GM19463 (cell line): Measurements from ENCODE around the gene KRTAP6-2.

Experiments
- ATAC-seq: cut with Tn5 transposase; IDR thresholded peaks from one replicate; pipeline ENCODE4 v1.9.1; 2021; ENCODE audit warnings: mild to moderate bottlenecking, moderate library complexity; ENCODE audit not compliant: unreplicated experiment

KRTAP6-2 gene, protein sequence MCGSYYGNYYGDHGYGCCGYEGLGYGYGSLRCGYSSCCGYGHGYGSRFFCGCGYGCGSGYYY

DNA sequence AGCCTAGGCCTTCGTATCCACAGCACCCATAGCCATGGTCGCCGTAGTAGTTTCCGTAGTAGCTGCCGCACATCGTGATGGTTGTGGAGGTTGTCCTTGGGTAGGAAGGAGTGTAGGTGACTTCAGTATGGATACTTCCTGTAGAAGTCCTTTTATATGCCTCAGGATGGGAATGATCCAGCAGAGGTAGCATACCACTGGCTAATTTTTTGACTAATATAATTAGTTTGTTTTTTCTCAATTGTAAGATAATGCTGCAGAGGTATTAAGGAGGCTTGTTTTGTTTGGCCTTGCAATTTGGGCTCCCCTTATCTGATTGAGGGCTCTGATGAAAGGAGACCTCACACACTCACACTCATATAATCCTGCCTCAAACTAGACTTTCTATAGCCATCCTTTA is at the start of gene KRTAP6-2:
Gene KRTAP6-2 (minus strand): TSS at position 101 of the 400 bp plus-strand sequence. CDS start 28 bp downstream, at position 73.
- ATAC-seq = no peak

DNA sequence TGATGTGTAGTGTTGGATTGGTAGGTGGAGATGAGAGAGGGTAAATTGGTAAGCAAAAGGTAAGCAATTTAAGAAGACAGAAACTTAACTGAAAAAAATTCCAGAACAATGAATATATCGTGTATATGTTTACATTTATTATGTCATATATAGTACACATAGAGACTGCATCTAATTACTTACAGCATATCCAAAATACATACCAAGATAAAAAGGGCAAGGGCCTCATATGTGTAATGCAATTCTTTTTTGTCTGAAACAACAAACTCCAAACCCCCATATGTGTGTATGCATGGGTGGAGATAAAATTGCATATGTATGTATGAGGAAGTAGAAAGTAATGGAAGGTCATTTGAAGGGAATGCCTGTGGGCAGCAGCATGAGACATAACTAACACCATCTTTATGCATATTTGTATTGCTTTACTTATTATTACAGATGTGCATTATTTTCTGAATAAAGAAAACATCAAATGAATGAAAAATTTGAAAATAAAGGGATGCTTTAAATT is 48.3 kb upstream of the KRTAP6-2 start:
- ATAC-seq = no peak

DNA sequence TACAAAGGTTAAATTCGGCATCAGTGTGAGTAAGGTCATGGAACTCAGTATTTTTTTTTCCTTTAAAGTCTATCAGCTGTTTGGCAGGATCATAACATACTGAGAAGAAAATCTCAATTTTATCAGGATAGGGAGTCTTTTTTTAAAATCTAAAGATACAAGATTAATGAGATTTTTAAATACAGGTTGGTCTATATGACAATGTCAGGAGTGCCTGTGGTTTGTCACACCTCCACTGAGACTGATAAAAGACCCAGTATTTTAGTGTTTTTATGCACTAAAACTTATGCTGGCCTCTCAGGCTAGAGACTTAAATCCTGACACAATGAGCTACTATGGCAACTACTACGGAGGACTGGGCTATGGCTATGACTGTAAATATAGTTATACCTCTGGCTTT is 43.9 kb upstream of the KRTAP6-2 start, which contains the start of gene KRTAP20-3:
Gene KRTAP20-3 (plus strand): TSS at position 301 of the 400 bp plus-strand sequence.
- ATAC-seq = no peak

DNA sequence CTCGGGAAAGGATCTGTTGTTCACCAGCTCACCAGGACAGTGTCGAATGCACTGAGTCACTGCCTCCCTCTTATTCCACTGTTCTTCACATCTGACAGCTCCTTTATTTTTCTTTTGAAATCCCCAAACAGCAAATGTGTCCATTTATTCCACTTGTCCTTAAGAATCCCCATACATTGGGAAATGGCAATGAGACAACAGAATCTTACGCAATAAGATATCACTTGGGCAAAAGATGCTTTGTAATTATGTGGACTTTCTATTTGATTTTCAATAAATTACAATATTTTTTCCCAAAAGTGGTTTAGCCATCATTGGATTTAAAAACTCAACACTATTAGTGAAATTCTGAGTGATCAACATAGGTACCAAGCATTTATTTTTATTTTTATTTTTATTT is 40.0 kb upstream of the KRTAP6-2 start:
- no peak for ATAC-seq

DNA sequence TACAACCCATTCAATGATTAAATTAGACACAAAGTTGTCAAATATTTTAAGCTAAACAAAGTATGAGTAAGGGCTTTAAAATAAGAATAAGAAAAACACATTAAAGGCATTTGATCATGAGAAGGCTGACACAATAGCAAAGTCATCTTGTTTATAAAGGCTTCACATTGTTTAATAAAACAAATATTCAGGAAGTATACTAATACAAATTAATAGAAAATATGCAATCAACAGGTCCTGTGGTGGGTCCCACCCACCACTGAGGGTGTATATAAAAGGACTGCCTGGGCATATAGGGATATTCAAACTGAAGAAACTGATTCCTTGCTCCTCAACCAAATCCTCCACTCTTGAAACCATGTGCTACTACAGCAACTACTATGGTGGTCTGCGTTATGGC is 36.2 kb upstream of the KRTAP6-2 start, which contains the start of gene KRTAP20-2:
Gene KRTAP20-2 (plus strand): TSS at position 301 of the 400 bp plus-strand sequence. CDS start 58 bp downstream, at position 359.
- ATAC-seq = no peak

DNA sequence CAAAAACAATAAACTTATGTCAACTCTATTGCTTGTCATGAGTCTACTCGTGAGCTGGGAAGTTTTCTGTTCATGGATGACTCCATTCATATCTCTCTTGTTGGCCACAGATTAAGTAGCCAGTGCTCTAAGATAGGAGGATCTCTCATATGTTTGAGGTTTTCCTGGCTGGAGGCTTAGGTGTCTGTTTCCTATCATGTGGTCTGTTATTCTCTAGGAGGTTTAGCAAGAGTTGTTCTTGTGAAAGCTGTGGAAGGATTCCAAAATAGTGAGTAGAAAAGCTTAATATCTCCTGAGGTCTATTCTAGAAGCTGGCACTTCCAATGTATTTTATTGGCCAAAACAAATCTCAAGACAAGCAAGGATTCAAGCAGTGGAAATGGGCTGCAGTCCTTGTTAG is 30.5 kb upstream of the KRTAP6-2 start:
- ATAC-seq = no peak

DNA sequence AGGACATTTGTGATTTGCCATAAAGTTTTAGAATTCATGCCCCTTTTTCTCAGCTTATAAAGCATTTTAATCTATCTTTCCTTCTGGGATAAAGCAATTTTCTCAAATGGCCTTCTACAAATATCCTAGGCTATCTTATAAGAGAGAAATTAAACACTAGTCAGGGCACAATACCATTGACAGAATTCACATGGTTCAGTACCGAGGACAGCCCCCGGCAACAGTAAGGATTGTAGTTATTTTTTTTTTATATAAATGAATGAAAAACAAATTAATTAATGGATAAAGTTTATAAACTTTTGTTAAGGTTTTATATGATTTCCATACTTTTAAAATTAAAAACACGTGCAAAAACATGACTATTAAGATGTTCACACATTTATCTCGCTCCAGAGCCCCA is 29.4 kb upstream of the KRTAP6-2 start:
- ATAC-seq = no peak

DNA sequence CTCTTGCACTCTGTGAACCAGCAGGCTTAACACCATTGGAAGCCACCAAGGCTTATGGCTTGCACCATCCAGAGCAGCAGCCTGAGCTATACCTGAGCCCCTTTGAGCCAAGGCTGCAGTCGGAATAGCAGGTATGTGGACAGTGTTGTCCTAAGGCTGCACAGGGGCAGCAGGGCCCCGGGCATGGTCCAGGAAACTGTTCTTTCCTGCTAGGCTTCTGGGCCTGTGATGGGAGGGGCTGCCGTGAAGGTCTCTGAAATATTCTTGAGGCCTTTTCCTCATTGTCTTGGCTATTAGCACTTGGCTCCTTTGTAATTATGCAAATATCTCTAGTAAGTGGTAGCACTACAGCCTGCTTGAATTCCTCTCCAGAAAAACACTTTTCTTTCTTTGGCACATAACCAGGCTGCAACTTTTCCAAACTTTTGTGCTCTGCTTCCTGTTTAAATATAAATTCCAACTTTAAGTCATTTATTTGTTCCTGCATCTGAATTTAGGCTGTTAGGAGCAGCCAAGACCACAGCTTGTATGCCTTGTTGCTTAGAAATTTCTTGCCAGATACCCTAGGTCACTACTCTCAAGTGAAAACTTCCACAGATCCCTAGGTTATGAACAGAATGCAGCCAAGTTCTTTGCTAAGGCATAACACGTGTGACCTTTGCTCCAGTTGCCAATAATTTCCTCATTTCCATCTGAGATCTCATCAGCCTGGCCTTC is 26.9 kb upstream of the KRTAP6-2 start:
- ATAC-seq = no peak

DNA sequence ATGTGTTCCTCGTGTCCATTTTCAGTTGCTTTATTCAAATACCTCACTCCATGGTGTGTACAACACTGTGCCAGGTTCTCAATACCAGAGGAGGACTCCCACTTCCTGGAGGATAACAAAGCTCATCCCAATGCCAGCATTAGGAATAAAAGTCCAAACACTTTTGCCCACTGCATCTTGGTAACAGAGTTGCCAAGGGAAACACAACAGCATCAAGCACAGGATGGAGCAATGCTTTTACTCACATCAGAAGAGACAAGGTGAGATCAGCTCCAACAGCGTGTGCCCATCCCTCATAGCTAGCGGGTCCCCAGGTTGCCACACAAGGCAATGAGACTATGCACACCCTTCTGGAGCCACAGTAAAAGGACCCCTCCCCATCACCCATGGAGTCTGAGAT is 24.7 kb upstream of the KRTAP6-2 start:
- no peak for ATAC-seq

DNA sequence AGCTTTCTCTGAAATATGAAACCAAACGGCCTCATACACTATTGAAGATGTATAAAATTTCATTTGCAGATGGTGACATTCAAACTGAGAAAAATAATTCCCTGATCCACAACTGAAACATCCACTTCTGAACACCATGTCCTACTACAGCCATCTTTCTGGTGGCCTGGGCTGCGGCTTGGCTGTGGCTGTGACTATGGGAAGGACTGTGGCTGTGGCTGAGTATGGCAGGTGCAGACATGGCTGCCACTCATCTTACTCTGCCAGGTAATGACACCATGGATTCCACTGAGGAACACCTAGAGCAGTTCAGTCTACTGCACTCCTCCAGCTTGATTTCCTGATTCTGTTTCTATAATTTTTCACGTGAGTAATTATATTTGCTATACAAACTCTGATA is 21.8 kb upstream of the KRTAP6-2 start, which contains the start of gene KRTAP20-4:
Gene KRTAP20-4 (plus strand): TSS at position 106 of the 400 bp plus-strand sequence.
- ATAC-seq = no peak

DNA sequence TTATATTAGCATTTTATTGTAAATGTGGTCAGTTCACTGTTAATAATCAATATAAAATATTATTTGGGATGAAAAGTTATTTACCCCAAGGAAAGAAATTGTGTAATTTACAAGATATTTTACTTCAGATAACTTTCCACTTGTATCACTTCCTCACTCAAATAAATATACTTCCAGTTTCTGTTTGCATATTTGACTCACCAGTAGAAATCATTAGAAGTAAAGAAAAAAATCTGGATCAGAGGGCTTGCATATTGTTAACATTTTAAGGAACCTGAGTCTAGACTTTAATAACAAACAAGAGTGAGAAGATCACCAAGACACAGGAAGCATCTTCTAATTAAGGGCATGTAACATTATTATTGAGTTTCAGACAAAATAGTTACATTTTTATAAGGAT is 21.4 kb upstream of the KRTAP6-2 start:
- no peak for ATAC-seq

DNA sequence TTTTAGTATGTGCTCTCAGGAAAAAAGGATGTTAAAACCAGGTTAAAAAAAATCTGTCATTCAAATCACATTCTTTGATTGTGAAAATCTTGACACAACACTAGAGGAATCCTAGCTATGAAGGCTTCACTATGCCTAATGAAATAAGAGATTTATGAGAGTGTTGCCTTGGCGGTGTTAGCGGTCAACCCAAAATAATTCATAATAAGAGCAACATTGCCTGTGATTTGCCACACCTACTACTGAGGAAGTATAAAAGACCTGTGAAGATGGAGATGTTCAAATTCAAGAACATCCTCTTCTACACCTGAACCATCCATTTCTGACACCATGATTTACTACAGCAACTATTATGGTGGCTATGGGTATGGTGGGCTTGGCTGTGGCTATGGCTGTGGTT is 17.4 kb upstream of the KRTAP6-2 start, which contains the start of gene KRTAP20-1:
Gene KRTAP20-1 (plus strand): TSS at position 301 of the 400 bp plus-strand sequence. CDS start 30 bp downstream, at position 331.
- no peak for ATAC-seq

DNA sequence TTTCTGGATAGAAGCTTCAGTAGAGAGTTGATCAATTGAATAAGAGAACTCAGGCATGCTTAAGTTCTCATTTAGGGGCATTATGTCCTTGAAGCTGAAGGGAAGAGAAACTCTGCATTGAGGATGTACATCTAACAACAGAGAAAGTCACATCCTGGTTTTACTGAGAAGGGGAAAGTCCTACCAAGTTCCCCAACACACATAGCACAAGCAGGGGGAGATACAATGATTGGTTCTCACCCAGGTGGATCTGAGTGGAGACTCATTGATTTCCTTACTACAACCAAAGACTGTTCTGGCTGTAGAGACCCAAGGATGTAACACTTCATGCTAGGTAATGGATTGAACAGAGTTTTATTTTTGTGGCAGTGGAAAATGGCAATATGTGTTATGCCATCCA is 16.5 kb upstream of the KRTAP6-2 start:
- no peak for ATAC-seq

DNA sequence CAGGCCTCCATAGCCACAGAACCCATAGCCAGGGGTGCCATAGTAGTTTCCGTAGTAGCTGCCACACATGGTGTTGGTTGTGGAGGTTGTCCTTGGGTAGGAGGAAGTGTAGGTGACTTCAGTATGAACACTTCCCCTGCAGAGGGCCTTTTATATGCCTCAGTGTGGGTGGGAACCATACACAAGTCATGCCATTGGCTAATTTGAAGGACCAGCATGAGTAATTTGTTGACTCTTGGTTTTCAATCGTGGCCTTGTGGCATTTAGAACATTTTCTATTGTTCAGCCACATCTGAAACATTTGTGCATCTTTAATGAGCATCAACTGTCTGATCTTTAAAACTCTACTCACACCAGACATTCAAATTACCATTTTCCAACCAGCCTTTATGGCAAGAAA is 15.1 kb upstream of the KRTAP6-2 start, which contains the start of gene KRTAP6-1:
Gene KRTAP6-1 (minus strand): TSS at position 95 of the 400 bp plus-strand sequence. CDS start 26 bp downstream, at position 69.
- ATAC-seq = no peak

DNA sequence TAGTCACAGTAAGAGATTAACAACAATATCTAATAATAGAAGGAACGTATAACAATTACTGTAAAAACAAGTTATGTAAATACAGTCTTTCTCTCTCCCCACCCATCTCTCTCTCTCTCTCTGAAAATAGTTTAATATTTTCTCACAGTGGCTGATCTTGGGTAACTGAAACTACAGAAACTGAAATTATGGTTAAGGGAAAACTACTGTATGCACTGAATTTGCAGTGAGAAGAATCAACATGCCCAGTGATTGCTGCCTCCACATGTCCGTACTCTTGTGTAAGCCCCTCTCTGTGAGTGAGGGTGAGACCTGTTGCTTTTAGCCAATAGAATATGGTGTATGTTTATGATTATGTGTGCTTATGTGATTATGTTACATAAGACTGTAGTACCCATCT is 13.4 kb upstream of the KRTAP6-2 start:
- ATAC-seq = no peak

DNA sequence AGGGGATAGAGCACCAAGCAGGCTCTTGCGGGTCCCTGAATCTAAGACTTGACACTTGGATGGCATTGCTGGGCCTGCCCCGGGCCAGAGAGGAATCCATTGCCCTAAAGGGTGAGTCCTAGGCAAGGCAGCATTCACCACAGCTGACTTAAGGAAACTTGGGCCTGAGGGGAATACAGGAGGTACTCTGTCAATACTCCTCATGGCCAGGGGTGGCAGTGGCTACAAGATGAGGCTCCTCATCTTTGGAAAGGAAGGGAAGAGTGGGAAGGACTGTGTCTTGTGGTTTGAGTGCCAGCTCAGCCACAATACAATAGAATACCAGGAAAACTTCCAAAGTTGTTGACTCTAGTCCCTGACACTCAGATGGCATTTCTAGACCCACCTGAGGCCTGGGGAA is 7.3 kb upstream of the KRTAP6-2 start:
- no peak for ATAC-seq

DNA sequence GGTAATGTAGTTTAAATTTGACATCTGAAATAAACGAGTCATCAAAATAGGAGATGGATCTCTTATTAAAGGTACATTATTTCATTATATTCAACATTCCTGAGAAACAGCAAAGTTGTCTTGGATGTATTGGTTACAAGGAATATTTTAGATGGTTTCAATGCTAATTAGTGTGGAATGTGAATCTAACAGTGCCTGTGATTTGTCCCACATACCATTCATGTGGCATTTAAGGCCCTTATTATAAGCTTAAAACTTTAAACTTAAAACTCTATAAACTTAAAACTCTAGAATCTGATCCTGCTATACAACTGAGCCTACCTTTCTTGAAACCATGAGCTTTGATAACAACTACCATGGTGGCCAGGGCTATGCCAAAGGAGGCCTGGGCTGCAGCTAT is 2.1 kb upstream of the KRTAP6-2 start, which contains the start of gene KRTAP22-1:
Gene KRTAP22-1 (plus strand): TSS at position 301 of the 400 bp plus-strand sequence.
- ATAC-seq = no peak

DNA sequence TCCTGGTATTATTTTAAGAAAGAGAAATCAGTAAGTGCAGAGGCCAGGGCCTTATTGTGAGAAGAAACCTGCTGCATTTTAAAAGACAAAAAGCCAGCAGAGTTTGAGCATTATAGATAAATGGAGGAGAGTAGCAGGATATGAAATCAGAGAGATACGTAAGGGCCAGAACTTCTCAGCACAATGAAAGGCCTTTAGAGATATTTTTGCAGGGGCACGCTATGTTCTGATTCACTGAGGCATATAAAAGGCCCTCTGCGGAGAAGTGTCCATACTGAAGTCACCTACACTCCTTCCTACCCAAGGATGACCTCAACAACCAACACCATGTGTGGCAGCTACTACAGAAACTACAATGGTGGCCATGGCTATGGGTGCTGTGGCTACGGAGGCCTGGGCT is 6.6 kb downstream of the KRTAP6-2 start, which contains the start of gene KRTAP6-3:
Gene KRTAP6-3 (plus strand): TSS at position 301 of the 400 bp plus-strand sequence. CDS start 6 bp downstream, at position 307.
- ATAC-seq = no peak

DNA sequence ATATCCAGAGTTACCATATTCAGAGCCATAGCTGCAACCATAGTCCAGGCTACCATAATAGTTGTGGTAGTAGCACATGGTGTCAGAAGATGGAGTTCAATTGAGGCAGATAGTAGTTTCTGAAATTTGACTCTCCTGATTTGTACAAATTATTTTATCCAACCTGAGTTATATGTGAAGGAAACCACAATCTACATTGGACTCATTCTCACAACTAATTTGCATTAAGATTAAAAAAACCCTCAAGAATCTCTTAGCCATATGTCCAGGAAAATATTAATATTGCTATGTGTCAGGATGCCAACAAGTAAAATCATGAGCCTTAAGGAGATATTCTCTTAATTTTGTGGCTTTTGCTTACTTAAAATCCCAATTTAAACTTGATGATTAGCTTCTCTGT is 8.4 kb downstream of the KRTAP6-2 start, which contains the start of gene KRTAP22-2:
Gene KRTAP22-2 (minus strand): TSS at position 101 of the 400 bp plus-strand sequence.
- ATAC-seq = no peak

DNA sequence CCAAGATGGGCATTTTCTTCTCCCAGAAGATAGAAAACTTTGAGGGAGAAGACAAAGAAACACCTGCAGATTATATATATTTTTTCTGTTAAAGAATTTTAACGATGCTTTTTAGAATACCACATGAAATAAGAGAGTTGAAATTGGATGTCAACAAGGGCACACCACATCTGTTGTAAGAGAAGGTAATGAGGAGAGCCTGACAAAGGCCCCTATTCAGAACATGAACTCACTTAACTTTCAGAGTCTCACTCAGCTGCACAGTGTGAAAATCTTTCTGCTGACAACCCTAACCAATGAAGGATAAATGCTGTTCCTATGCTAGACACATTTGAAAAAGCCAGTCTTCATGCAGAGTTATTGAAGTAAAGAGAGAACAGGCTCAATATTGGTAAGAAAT is 15.8 kb downstream of the KRTAP6-2 start:
- no peak for ATAC-seq

DNA sequence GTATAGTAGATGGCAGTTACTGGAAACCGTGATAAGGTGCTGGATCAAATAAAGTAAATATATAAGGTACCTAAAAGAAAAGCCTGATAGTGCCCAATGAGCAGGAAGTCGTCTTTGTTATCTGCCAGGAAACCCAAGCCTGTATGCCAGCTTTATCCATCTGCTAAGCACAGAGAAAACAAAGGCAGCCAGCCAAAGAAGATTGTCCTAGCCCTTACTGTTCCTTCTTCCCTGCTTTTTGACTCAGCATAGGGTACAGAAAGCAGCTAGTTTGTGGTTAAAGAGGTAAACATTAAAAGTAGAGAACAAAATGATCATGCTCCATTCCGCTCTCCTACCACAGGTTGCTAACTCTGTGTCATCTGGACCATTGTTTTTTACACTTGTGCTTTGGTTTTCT is 18.6 kb downstream of the KRTAP6-2 start:
- ATAC-seq = no peak

DNA sequence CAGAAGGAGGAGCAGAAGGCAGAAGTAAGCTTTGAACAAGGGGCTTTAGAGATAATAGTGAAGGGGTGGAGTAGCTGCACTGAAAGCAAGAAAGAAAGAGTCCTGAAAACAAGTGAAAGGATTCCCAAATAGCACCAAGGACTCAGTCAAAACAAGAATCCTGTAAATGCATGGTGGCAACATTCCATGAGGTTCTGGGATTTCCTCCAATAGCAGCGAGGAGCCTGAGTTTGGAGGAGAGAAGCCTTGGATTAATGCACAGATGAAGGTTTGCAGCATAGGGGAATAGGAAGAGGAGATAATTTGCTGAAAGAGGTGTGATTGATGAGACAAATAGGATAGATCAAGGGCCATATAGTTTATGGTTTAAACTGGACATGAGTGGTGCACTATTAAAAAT is 19.4 kb downstream of the KRTAP6-2 start:
- ATAC-seq = no peak
